Osteocyte (in vitro differentiated cells): Measurements from ENCODE around the gene RBP5. TPM values are rescaled to one million over a fixed set of nuclear protein-coding genes. Genes with fewer than 3 reads are reported as not detected.

Source experiments
- DNase-seq: peaks from one replicate; pipeline ENCODE4 v3.0.0; 2021; ENCODE audit warnings: mixed read lengths; ENCODE audit not compliant: unreplicated experiment; ENCODE audit errors: extremely low spot score
- H3K27ac Mint-ChIP-seq: one replicate; pipeline ENCODE4 v1.8.0; 2021; ENCODE audit warnings: mild to moderate bottlenecking, mixed read lengths; ENCODE audit not compliant: unreplicated experiment
- H3K27me3 Mint-ChIP-seq: one replicate; pipeline ENCODE4 v1.8.0; 2021; ENCODE audit warnings: mixed read lengths; ENCODE audit not compliant: unreplicated experiment
- H3K36me3 Mint-ChIP-seq: one replicate; pipeline ENCODE4 v1.8.0; 2021; ENCODE audit warnings: mixed read lengths; ENCODE audit not compliant: unreplicated experiment
- H3K4me1 Mint-ChIP-seq: one replicate; pipeline ENCODE4 v1.8.0; 2021; ENCODE audit warnings: mixed read lengths; ENCODE audit not compliant: unreplicated experiment
- H3K4me3 Mint-ChIP-seq: one replicate; pipeline ENCODE4 v1.8.0; 2021; ENCODE audit warnings: mild to moderate bottlenecking, moderate library complexity, mixed read lengths; ENCODE audit not compliant: unreplicated experiment
- H3K9me3 Mint-ChIP-seq: one replicate; pipeline ENCODE4 v1.8.0; 2021; ENCODE audit warnings: mixed read lengths; ENCODE audit not compliant: unreplicated experiment
- CTCF ChIP-seq: fragments of 200-600 bp; sonication (generic); IDR thresholded peaks from 2 replicates; pipeline ENCODE4 v1.5.0; 2021; ENCODE audit warnings: antibody characterized with exemption, mild to moderate bottlenecking, moderate library complexity
- long read RNA-seq: library from polyadenylated mRNA; unstranded; transcript quantifications from one replicate; pipeline ENCODE4 v2.0.0, GENCODE V29; 2021
- total RNA-seq: library from RNA; stranded (reverse); gene quantifications from 2 replicates; pipeline ENCODE4 v1.2.1, GENCODE V29; 2021

RBP5 gene
- not detected in 2 replicates for total RNA-seq
- long read RNA-seq, result 0 reads

- Mint-ChIP-seq H3K4me1 (peaks cover 24% of the 10 kb centered on the region), H3K27ac (no peak within 1 kb of the TSS)
These were observed at the start of gene RBP5 for GRCh38 chr12:7128681-7129286. TSS of gene RBP5 (minus strand) at chr12:7128889. CDS start at chr12:7128775, 114 bp downstream.

GRCh38 chr12:7178481-7178880, 49.8 kb upstream of the RBP5 start:
- DNase-seq, result no peak
- peaks cover 8% of the 10 kb centered on the region for H3K9me3 Mint-ChIP-seq
- peaks cover 25% of the 10 kb centered on the region for H3K27me3 Mint-ChIP-seq
- no peak overlapping the region for H3K4me3 Mint-ChIP-seq
- H3K4me1 Mint-ChIP-seq, result no peaks in the 10 kb centered on the region
- H3K27ac Mint-ChIP-seq, result no peak overlapping the region
- TF ChIP-seq CTCF, result no peak
- no peaks in the 10 kb centered on the region for H3K36me3 Mint-ChIP-seq

More at GRCh38 chr12:7128681-7129286, at the start of gene RBP5:
- no peak for DNase-seq
- Mint-ChIP-seq H3K4me3 (peak within 1 kb of the TSS; percentile 75), H3K9me3 (no peaks in the 10 kb centered on the region), H3K36me3 (peaks cover 4% of the 10 kb centered on the region), H3K27me3 (peaks cover 20% of the 10 kb centered on the region)
- TF ChIP-seq CTCF, result no peak

- Mint-ChIP-seq H3K27ac (no peak overlapping the region), H3K36me3 (no peaks in the 10 kb centered on the region), H3K4me3 (no peak overlapping the region), H3K9me3 (peaks cover 12% of the 10 kb centered on the region), H3K4me1 (no peaks in the 10 kb centered on the region), H3K27me3 (peaks cover 19% of the 10 kb centered on the region)
- no peak for TF ChIP-seq CTCF
- DNase-seq, result no peak
These were observed 47.9 kb upstream of the RBP5 start for GRCh38 chr12:7176595-7176994.

GRCh38 chr12:7175493-7175892, 46.8 kb upstream of the RBP5 start:
- Mint-ChIP-seq H3K4me3 (no peak overlapping the region), H3K27me3 (peaks cover 15% of the 10 kb centered on the region), H3K4me1 (no peaks in the 10 kb centered on the region), H3K9me3 (peaks cover 18% of the 10 kb centered on the region), H3K27ac (no peak overlapping the region), H3K36me3 (no peaks in the 10 kb centered on the region)
- DNase-seq, result no peak
- no peak for TF ChIP-seq CTCF

- Mint-ChIP-seq H3K4me3 (no peak overlapping the region), H3K4me1 (no peaks in the 10 kb centered on the region), H3K9me3 (peaks cover 41% of the 10 kb centered on the region), H3K27ac (no peak overlapping the region), H3K36me3 (no peaks in the 10 kb centered on the region), H3K27me3 (peaks cover 4% of the 10 kb centered on the region)
- TF ChIP-seq CTCF, result no peak
- DNase-seq, result no peak
These were observed 43.2 kb upstream of the RBP5 start for GRCh38 chr12:7171854-7172253.
